DMS153 treated with DMSO at 0.1 percent for 48 hours (cell line): ENCODE data around the gene LHX6.
A peak's percentile ranks its signal among the peaks of the same experiment; 100 is the strongest.

Source experiments
- DNase-seq: peaks from one replicate; lab custom pipeline; 2025; ENCODE audit not compliant: unreplicated experiment; lab: John Stamatoyannopoulos, UW

Gene LHX6

DNA sequence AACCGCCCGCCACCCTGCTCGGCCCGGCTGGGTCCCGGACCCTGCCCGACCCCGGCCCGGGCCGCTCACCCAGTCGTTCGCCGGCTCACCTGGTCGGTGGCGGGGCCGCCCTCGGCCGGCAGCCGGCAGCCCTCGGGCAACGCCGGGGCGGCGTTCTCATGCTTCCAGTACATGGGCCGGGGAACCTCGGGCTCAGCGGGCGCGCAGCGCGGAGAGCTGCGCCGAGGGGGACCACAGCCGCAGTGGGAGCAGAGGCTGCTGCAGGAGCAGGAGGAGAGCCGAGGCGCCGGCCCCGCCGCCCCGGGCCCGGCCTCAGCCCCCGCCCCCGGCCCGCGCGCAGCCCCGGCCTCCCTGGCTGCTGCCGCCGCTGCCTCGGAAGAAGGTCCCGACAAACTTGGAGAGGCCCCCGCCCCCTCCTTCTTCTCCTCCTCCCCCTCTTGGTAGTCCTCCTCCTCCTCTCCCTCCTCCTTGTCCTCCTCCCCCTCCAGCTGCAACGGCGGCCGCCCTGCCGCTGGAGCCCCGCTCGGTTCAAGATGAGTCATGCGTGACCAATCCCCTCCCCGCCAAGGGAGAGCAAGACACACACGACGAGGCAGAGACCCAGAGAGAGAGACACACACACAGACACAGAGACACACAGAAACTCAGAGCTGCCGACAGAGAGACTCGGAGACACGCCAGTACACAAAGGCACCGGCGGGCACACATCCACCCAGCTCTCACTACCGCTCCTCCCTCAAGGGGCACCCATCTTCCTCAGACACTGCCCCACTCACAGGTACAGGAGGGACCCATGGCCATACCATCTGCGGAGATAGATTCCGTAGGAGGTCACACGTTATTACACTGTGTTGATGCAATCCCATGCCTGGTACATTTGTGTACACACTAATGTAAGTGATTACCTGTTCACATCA lies at the start of gene LHX6:
Gene LHX6, minus strand, starts transcription at position 390 of the 917 bp plus-strand sequence. Its CDS starts 217 bp downstream, at position 173.
- no peak for DNase-seq

DNA sequence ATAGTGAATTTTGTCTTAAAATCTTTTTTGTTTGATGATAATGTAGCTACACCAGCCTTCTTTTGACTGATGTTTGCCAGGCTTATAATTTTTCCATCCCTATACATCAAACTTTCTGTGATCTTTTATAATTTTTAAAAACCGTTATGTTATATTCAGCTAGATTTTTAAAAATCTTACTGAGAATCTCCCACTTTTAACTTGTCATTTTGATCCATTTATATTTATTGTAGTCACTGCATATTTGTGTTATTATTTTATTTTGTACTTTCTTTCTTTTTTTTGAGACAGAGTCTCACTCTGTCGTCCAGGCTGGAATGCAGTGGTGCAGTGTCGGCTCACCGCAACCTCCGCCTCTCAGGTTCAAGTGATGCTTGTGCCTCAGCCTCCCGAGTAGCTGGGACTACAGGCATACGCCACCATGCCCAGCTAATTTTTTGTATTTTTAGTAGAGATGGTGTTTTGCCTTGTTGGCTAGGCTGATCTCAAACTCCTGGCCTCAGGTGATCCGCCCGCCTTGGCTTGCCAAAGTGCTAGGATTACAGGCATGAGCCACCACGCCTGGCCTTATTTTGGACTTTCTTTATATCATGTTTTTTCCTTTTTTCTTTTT lies 48.6 kb upstream of the LHX6 start:
- DNase-seq: no peak

DNA sequence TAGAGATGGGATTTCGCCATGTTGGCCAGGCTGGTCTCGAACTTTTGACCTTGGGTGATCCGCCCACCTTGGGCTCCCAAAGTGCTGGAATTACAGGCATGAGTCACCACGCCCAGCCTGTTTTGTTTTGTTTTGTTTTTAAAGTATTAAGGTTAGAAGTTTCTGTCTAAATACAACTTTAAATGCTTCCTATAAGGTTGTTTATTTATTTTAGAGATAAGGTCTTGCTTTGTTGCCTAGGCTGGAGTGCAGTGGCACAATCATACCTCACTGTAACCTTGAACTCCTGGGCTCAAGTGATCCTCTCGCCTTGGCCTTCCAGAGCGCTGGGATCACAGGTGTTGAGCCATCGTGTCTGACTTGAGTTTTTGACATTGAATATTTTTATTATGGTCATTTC lies 47.3 kb upstream of the LHX6 start:
- no peak for DNase-seq

DNA sequence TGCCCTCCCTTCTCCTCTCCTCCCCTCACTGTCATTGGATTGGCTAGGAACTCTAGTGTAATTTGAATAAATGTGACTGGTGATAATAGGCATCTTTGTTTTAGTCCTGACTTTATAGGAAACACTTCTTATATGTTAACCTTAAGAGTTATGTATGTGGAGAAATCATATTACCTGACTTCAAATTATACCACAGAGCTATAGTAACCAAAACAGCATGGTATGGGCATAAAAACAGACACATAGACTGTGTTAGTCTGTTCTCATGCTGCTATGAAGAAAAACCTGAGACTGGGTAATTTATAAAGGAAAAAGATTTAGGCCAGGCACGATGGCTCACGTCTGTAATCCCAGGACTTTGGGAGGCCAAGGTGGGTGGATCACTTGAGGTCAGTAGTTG lies 45.3 kb upstream of the LHX6 start:
- no peak for DNase-seq

DNA sequence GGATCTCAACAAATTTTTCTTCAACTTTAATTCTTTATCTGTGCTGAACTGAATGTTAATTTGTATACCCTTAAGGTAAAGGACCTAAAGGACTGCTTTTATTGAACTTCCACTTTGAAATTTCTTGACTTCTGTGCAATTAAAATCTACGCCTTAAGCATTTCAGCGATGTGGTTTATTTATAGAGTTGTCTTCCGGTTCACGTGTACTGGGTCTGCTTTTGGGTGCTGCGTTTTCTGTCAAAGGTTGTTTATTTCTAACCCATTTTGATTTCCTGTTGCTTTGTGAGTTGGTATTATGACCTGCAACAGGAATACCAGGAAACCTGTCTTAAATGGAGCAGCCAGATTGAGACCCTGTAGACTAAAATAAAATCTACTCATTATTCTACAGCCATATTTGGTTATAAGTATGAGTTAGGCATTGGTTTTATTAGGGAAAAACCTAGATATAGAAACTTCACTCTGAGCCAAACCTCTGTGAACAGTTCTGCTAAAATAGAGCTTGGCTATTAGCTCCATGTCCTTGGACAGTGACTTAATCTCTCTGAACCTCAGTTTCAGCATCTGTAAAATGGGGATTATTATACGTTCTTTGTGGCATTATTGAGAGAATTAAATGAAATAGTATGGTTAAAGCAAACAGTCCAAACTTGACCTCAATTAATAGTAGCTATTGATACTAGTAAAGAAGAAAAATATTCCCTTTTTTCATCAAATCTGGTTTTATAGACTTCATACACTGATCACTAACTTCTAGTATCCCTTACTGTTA lies 39.5 kb upstream of the LHX6 start:
- DNase-seq: no peak

DNA sequence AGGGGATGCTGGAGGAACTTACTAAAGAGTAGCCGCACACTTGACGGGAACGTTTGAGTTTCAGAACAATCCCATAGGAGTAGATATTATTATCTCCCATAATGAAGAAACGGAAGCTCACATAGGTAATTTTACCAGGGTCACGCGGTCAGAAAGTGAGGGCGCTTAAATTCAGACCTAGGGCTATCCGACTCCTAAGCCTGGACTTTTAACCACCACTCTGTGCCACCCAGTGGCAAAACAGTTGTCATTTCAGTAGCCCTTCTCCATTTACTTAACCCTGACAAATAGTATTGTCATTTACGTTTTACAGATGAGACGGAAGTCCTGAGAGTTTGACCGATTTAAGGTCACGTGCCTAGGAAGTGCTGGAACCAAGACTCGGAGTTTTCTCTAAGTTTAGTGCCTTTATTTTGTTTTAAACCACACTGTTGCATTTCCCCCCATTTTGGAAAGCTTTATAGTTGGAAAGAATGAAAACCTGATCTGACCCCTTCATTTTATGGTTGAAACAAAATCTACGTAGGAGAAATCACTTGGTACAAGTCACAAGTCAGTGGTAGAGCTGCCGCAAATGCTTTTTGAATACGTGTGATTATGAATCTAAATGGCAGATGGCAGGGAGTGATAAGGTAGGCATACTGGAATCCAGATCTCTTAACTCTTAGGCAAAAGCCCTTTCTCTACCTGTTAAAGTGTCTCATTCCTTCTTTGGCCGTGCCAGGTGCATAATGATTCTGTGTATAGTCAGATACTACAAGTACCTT lies 36.6 kb upstream of the LHX6 start:
- no peak for DNase-seq

DNA sequence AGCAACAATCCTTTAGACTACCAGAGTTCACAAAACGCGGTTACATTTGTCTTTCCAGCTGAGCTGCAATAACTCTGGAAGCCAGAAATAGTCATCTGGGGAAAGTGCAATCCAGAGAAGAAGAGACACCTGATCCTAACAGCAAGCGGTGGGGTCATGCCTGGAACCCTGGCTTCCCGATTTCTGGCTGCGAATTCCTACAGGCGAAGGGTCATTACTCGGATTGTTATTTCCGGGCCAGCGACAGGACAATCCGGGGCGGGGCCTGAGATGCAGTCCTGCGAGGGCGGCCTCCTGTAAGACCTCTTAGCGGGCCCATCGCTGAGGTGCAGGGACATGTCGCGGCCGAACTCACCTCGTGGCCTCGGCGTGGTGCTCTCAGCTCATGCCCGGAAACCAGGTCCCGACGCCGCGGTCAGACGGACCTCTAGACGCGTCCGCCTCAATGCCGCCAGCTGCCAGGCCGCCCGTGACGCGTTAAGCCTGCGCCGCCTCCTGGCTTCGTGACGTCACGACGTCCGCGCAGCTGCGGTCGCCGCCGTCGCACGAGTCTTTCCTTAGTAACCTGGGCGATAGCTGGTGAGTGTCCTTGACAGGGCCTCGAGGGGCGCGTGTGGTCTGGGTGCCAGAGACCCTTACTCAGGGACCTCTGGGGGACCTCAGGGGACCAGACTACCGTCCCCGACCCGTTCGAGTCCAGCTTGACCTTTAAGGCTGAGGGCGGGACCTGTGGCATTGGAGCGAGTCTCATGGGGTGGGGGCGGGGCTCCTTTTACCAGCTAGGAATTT lies 35.8 kb upstream of the LHX6 start, which contains the start of the genes MRRF and RBM18:
Gene MRRF, plus strand, starts transcription at position 523 of the 789 bp plus-strand sequence. CDS start 6,010 bp downstream, outside the sequence.
Gene RBM18, minus strand, starts transcription at position 481 of the 789 bp plus-strand sequence. CDS start 3,348 bp downstream, outside the sequence.
- DNase-seq: peak; percentile 54

DNA sequence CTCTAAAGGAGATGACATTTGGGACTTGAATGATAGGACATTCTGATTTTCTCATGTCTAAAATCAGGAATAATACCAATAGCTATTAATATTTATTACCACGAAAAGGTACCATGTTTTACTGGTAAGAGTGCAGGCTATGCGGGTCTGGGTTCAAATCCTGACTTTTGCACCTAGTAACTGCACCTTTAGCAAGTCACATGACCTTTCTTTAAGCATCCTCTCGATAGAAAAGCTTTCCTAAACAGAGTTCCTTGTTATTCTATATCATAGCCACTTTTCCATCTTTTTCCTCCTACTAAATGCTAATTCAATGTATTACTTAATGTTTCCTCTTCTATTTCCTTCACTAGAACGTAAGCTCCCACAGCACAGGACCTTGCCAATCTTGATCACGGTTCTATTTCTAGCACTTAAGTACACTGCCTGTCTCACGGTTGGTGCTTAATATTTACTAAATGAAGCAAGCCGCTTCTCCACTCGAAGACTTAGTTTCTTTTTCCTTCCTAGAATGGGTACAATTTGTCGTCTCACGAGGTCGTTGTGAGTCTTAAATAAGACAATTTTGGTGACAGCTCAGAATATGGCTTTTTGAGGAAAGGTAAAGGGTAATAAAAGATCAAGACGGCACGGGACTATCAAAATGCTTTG lies 35.1 kb upstream of the LHX6 start:
- no peak for DNase-seq

DNA sequence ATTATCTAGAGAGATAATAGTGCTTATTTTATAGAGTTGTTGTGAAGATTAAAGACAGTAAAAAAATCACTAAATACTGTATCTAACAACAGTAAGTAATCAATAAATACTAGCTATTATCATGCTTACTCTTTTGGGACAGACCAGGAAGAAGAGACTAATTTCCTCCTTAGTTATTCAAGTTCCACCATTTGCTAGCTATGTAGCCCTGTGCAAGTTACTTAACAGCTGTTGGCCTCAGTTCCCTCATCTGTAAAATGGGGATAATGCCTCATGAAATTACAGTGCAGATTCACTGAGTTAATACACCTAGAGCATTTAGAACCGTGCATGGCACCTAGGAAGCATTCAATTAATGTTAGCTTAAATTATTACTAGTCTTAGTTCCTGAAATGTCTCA lies 33.3 kb upstream of the LHX6 start:
- no peak for DNase-seq

DNA sequence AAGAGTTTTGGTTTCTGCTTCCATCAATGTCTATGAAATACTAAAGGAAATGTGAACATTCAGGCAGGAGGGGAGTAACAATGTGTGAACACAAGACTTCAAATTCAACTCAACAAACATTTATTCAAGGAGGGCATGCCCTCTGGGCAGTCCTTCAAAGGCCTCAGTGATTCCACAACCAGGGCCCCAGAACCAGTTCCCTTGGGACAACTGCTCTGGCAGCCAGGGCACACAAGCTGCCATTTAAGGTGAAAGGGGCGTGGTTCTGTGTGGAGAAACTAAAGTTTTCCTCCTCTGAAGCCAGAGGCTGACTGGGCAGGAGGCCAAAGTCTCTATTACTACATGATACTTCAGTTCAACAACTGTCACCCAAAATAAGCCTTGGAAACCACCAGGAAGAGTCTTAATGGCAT lies 32.7 kb upstream of the LHX6 start:
- DNase-seq: peak; percentile 60

DNA sequence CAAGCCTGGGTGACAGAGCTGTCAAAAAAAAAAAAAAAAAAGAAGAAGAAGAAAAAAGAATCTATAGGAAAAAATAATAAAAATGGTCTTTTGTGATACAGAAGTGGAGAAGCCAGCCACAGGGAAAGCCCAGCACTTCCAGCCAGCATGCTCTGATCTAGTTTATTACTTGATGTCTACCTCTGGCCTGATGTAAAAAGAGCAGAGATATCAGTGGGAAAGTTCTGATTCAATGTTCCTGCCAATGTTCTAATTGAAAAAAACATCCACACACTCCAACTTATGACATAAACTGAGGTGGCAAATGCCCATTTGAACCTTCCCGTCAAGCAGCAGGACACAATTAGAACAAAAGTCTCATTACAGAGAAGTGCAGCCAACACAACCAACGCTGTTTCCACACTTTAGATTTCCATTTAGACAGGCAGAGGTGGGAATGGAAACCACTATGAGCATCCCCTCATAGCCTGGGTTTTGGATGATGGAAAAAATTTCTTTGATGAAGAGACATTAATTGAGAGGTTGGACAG lies 30.2 kb upstream of the LHX6 start:
- no peak for DNase-seq

DNA sequence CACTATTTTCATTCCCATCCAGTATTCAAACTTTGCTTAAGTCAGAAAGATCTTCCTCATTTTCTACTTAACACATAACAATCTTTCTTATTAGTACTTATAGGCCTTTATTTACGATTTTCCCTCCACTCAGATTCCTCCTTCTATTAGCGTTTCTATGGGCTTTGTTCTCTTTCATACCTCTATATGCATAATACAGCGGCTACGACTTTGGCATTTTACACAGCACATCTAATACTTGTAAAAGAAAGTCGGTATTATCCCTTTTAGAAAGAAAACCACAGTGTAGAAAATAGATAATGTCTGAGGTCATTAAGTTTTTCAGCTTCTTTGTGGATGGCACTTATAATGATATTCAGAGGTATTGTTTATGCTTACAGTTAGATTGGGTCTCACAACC lies 27.4 kb upstream of the LHX6 start:
- no peak for DNase-seq

DNA sequence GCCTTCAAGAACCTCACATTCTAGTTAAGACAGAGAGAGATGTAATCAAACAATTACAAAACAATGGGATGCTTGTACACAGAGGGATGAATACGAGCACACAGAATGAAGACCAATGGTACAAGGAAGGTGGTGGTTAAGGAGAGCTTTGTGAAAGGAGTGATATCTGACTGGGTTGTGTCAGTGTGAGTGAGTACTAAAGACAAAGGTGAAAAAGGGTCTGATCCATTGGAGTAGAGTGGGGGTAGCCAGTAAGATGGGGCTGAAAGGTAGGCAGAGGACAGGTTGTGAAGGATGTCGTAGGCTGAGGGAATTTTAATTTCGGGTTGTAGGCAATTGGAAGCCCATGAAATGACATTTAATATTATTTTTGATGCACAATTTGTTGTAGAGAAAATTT lies 26.0 kb upstream of the LHX6 start:
- no peak for DNase-seq

DNA sequence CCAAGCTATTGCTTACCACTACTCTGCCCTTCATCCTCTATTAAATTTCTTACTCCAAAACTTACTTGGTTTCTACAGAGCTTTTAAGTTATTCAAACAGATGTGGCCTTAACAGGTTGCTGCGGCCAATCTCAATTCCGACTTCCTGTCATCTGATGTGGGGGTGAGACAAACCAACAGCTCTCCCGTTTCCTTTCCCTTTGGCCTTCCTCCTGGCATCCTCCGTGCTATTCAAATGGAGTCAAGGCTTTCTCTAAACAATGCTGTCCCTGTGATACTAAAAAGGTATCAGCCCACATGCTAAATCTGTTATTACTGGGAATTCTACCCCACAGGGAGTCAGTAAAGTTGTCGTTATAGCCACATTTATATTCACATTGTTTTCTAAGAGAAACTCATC lies 24.0 kb upstream of the LHX6 start:
- DNase-seq: no peak

DNA sequence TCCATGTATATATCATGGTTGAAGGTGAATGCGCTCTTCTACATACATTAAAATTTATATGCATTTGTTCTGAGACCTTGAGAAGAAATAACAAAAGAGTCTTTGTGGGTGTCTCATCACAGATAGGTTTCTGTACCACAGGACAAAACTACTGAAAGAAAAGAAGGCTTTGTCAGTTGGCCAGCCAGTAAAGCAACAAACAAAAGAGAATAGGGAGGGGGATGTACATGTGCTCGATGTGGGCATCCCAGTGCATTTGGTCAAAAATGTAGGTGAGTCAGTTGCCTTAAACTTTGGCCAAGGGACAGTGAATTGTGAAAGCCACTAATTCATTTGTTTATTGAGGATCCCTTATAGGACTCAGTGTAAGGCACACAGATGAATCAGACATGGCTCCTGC lies 22.6 kb upstream of the LHX6 start:
- no peak for DNase-seq

DNA sequence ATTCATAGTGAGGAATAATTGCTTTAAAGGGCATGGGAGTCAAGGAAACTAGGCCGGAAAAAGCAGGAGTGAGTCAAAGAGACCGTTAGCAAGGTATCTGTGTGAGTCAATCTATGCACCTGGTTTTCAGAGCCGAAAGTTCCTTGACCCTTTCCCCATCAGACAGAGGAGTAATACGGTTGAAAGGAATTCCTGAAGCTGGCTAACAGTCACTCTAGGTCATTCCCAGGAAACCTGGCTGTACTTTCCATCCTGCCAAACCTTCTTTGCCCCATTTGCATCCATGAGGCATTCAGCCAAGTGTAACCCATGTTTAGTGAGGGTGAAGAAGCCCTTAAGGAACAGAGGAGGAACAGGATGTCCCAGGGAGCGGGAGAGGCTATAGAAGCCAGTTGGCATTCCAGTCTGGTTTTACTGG lies 19.7 kb upstream of the LHX6 start:
- no peak for DNase-seq

DNA sequence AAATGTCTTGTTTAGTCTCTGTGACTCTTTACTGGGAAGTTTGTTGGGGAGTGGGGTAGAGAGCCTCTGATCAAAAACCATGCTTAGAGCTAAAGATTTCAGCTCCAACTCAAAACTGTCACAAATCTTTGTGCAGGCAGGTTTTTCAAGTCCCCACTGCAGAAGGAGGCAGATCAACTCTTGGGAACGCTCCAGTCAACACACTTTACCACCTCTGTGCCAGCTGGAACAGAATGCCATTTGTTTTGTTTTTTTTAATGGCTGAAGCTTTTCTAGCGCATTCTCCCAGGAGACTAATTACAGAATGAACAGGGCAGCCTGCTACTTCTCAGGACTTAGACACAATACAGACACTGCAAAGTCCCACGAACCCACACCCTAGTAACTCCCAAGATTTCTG lies 17.9 kb upstream of the LHX6 start:
- no peak for DNase-seq

DNA sequence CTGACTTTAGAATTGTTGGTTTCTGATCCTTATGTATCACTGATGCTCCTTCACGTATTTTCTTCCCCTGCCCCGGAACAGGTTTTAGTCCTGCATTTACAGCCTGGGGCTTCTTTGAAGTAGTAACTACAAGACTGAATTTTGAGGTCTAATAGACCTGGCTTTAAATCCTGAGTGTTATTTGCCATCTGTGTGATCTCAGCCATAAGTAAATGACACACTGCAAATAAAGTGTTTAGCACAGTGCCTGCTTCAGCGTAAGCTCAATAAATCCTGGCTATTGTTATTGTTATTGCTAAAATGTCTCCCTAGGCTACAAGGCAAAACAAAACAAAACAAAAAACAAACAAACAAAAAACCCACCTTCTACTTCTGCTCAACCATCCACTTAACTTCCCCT lies 15.6 kb upstream of the LHX6 start:
- DNase-seq: no peak

DNA sequence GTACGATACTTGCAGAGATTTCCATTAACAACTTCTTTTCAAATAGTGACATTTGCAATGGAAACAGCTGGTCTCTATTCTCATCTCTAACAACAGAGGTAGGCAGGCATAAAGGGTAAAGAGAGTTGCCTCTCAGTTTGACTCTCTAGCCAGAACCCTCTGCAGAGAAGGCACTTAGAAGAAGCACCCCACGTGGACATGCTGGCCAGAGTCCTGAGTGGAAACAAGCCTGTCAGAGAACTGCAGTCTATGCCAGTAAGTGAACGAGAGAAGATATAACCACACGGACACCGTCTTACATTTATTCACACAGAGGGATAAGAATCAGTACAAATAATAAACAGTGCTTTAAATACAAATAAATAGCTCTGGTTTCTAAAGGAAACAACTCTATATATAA lies 11.0 kb upstream of the LHX6 start:
- DNase-seq: no peak
